ENCODE results near the gene CLIC2.
"Not testable (repeated sequence)": the region's sequence is repeated elsewhere in the genome, so short reads cannot be mapped to it uniquely, and the experiment has no call there.

The CLIC2 gene

DNA sequence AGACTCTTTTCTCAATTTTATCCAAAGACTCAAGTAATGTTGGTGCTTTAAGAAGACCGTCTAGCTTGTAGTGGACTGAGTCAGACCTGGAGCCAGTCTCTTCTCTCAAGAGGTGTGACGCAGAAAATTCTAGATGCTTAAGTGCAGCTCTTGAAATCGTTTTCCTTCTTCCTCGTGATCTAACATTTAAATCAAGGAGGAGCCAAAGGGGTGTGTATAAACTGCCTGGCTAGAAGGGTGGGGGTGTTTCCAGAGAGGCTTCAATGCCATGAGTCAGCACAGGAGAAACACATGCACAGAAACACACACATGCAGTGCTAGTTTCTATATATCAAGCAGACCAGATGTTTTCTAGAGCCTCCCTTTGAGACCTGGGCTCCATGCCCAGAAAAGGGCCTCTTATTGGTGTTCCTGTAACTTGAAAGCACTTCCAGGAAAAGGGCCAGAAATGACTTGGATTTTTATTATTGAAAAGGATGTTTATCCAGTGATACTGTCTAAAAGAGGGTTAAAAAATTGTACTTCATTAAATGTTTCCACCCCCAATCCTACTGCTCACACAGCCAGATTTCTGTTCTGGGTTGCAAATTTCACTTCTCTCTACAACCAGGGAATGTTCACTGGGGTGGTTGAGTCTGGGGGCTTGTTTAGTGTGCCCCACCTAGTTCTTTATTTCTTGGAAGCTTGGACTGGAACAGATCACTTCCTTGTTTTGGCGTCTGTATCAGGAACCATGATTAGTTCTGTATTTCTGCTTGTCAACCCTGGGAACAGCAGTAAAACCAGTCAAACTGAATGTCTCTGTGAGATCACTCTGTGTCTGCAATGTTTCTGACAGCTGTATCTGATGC, at the start of gene CLIC2:
Gene CLIC2, minus strand, starts transcription at position 129 of the 851 bp plus-strand sequence. CDS start 187 bp downstream, outside the sequence.
- peak; percentile 0 for DNase-seq

DNA sequence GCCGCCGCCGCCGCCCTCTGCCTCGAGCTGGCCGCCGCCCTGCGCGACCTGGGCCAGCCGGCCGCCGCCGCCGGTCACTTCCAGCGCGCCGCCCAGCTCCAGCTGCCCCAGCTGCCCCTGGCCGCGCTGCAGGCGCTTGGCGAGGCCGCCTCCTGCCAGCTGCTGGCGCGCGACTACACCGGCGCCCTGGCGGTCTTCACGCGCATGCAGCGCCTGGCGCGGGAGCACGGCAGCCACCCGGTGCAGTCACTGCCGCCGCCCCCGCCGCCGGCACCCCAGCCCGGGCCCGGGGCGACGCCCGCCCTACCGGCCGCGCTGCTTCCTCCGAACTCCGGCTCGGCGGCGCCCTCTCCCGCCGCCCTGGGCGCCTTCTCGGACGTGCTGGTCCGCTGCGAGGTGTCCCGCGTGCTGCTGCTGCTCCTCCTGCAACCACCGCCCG, 48.1 kb upstream of the CLIC2 start:
- not testable (repeated sequence) for DNase-seq

DNA sequence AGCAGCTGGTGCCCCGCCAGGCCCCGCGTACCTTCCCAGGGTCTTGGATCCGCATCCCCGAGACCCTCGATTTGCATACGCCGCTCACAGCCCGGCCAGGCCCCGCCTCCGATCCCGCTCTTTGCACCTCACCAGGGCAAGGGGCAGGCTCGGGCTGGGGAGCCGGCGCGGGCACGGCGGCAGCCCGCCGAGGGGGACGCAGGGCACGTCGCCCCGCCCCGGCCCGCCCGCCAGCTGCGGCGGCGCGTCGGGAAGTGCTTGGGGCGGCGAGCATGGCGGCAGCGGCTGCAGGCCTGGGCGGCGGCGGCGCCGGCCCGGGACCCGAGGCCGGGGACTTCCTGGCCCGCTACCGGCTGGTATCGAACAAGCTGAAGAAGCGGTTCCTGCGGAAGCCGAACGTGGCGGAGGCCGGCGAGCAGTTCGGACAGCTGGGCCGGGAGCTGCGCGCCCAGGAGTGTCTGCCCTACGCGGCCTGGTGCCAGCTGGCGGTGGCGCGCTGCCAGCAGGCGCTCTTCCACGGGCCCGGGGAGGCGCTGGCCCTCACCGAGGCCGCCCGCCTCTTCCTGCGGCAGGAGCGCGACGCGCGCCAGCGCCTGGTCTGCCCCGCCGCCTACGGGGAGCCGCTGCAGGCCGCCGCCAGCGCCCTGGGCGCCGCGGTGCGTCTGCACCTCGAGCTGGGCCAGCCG, 47.6 kb upstream of the CLIC2 start, which contains the start of gene F8A2:
Gene F8A2, plus strand, starts transcription at position 253 of the 686 bp plus-strand sequence. Its CDS starts 20 bp downstream, at position 273.
- DNase-seq, result not testable (repeated sequence)

DNA sequence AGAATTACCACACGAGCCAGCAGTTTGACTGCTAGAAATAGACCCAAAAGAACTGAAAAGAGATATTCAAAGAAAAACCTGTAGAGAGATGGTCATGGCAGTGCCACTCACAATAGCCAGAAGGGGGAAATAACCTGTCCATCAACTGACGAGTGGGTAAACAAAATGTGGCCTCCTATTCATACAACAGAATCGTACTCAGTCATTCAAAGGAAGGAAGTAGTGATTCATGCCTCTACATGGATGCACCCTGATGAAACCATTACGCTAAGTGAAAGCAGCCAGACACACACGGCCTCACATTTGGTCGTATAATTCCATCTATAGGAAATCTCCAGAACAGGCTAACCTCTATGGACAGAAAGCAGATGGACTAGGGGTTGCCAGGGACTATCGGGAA, 45.4 kb upstream of the CLIC2 start:
- not testable (repeated sequence) for DNase-seq

DNA sequence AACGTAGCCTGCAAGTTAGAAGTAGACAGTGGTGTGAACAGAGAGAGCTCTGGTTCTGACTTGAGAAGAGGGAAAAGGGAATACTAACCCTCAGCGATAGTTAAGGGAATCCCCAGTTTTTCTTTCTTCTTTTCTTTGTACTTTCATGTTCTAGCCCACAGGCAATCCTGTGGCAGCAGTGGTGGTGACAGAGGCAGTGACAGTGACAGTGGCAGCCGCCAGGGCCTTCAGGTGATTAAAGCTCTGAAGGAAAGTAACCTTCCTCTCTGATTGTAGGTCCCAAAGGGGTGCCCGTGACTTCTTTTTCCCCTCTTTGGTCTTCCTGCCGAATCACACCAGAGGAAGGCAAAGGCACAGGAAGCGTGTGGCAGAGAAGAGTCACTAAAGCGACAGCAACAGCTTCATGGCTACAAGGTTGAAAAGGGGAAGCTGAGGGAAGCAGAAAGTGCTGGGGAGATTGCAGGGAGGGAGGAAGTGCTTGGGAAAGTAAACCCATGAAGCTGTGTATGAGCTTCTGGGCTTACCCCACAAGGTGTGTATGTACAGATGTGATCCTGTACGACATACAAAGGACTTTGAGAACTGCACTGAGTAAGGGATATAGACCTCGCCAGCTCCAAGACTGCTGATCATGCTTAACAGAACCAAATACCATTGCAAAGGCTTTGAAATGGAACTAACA, 39.5 kb upstream of the CLIC2 start:
- DNase-seq, result not testable (repeated sequence)

DNA sequence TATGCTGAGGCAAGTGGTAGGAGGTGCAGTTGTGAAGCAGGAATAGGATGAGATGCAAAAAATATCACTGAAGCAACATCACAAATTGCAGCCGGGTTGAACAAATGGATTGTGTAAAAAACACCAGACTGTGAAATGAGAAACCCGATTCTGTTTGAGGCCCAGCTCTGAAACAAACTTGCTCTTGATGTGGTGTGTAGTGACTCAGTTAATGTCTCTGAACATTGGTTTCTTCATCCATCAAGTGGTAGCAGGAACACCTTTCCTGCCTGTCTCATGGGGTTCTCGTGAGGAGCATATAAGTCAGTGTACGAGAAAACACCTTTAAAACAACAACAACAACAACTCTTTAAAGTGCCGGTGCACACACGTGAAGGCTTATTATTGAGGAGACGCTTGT, 29.3 kb upstream of the CLIC2 start:
- not testable (repeated sequence) for DNase-seq

DNA sequence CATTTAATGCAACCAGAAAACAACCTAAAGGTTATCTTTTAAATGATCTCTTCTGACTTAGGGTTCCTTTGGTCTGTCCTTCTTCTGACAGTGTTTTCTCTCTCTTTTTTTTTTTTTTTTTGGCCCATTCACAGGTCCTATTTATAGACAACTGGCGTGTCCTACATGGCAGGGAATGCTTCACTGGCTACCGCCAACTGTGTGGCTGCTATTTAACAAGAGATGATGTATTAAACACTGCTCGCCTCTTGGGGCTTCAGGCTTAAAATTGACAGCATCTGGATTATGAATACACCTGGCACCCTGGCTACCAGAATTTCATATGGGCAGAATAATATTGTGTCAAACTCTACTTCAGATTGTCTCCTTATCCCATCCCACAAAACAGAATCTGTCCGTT, 15.0 kb upstream of the CLIC2 start:
- DNase-seq, result not testable (repeated sequence)

DNA sequence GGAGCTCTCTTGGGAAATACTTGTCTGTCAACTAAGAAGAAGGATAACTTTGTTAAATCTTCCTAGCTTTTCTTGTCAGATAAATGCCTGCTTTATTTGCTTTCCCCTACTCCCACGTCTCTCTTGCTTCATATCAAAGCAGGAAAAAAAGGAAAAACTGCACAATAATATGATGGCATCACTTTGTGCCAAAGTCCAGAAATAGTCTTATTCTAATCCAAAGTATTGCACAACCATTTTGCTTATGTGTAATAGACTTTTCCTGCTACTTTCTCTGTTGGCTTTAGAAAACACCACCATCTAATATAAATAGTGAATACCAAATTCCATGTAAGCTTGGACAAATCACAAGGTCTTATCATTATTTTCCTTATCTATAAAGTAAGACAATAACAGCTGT, 11.3 kb upstream of the CLIC2 start:
- DNase-seq, result not testable (repeated sequence)

DNA sequence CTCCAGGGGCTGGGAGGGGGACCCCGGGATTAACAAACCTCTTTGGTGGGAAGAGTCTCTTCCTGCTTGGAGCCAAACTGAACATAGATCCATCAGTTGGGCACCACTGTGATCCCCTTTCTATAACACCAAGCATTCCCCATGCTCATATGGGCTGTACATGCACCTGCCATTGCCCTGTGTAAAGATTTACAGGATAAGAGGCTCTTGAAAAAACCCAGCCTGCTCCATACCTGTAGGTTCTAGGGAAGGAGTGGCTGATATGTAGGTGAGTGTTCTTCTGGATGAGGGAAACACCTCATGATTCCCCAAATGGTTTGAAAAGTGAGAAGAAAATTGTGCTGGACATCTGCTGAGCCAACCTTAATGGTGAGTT, 911 bp upstream of the CLIC2 start:
- not testable (repeated sequence) for DNase-seq

DNA sequence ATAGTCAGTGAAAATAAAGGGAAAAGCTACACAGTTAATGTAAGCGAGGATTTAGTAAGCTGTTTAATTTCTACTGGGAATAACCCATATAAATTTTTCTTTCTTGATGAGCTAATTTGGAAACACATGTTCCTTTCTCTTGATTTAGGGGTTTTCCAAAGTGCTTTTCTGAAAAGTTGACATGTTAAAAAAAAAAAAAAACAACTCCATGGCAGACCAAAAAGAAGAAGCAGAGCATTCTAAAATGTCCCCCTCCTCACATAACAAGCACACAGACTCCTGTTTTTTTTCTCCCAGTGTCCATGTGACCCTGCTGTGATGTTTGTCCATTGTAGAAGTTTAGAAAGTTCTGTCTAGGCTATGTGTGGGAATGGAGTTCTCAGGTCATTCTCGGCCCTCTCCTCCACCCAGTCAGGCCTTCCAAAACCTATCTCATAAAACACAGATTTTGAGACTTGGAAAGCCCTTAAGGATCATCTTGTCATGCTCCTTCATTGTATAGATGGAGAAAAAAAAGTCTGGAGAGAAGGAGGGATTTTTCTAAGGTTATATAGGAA, 792 bp downstream of the CLIC2 start:
- no peak for DNase-seq

DNA sequence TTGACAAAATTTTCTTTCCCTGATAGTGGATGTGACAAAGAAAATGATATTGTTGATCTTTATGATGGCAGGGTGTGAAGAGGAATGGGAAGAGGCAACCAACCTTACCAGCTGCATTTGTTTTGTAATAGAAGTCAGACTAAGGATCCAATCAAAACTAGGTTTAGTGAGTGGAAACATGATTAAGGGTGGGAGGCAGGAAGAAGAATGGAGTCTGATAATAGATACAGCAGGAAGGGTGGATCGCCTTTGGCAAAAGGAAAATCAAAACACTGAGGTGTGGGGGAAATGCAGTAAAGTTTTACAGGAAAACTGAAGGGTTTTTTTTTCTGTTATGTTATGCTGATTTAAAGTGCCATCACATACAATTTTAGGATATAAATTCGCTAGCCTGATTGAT, 3.4 kb downstream of the CLIC2 start:
- no peak for DNase-seq

DNA sequence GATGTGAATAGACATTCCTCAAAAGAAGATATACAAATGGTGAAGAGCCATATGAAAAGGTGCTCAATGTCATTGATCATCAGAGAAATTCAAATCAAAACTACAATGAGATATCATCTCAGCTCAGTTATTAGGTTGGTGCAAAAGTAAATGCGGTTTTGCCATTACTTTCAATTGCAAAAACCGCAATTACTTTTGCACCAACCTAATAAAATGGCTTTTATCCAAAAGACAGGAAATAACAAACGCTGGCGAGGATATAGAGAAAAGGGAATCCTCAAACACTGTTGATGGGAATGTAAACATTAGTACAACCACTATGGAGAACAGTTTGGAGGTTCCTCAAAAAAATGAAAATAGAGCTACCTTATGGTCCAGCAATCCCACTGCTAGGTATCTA, 5.1 kb downstream of the CLIC2 start:
- no peak for DNase-seq

DNA sequence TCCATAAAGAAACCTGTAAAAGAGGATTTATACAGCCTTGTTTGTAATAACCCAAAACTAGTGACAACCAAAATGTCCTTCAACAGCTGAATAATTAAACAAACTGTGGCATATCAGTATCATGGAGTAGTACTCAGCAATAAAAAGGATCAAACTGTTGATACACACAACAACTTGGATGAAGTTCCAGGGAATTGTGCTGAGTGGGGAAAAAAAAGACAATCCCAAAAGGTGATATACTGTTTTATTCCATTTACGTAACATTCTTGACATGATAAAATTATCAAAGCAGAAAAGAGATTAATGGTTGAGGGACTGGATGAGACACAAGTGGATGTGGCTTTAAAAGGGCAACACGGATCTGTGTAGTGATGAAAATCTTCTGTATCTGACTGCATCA, 7.8 kb downstream of the CLIC2 start:
- no peak for DNase-seq

DNA sequence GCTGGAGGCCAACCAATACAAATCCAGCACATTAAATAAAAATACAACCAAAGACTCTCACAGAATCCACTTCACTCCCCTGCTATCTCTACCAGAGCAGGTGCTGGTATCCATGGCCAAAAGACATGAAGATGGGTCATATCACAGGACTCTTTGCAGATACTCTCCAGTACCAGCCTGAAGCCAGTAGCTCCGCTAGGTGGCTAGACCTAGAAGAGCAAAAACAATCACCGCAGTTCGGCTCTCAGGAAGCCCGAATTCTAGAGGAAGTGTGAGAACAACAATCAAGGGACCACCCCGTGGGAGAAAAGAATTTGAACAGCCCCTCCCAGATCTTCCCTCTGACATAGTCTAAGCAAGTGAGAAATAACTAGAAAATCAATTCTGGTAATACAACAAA, 20.2 kb downstream of the CLIC2 start:
- DNase-seq, result no peak

DNA sequence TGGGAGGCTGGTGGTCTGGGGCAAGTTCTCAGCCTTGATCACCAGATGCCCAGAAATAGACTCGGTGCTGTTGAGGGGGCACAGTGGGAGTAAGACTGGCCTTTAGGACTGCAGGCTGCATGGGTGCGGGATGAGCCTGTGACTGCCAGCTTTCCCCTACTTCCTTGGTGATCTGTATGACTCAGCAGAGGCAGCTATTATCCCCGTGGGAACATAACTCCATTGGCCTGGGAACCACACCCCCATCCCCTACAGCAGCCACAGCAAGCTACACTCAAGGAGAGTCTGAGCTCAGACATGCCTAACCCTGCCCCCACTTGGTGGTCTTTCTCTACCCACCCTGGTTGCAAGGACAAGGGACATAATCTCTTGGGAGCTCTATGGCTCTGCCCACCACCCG, 20.6 kb downstream of the CLIC2 start:
- DNase-seq, result no peak

DNA sequence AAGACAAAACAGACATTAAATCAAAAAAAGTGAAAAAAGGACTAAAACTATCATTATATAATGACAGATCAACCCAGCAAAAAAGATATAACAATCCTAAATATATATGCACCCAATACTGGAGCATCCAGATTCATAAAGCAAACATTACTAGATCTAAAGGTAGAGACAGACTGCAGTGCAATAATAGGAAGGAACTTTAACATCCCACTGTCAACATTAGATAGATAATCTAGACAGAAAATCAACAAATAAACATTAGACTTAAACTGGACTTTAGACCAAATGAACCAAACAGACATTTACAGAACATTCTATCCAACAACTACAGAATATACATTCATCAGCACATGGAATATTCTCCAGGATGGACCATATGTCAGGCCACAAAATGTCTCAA, 40.6 kb downstream of the CLIC2 start:
- DNase-seq, result no peak

DNA sequence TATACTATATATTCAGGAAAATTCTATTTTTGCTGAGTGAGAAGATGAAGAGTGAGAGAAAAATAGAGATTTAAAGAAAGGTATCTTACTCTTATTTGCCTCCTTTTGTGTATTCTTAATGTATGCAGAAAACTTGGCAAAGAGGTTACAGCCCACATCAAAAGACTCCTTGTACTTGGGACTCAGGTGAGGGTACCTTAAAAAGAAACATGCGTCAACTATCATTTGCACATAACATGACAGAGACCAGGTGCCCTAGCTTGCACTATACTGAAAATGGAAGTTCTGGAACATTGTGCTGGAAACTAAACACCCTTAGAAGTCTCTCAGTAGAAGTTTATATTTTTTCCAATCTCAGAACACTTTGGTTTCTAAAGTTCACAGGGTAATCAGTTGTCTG, 54.5 kb downstream of the CLIC2 start:
- DNase-seq, result no peak

DNA sequence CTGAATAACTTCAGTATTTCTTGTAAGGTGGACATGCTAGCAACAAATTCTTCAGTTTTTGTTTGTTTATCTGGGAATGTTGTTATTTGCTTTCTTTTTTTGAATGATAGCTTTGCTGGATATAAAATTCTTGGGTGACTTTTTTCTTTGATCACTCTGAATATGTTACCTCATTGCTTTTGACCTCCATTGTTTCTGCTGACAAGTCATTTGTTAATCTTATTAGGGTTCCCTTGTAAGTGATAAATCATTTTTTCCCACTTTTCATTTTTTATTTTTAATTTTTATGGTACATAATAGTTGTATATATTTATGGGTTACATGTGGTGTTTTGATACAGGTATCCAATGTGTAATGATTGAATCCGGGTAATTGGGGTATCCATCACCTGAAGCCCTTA, 63.4 kb downstream of the CLIC2 start:
- DNase-seq, result no peak

DNA sequence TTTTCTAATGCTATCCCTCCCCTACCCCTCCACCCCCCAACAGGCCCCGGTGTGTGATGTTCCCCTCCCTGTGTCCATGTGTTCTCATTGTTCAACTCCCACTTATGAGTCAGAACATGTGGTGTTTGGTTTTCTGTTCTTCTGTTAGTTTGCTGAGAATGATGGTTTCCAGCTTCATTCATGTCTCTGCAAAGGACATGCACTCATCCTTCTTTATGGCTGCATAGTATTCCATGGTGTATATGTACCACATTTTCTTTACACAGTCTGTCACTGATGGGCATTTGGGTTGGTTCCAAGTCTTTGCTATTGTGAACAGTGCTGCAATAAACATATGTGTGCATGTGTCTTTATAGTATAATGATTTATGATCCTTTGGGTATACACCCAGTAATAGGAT, 66.4 kb downstream of the CLIC2 start:
- not testable (repeated sequence) for DNase-seq

DNA sequence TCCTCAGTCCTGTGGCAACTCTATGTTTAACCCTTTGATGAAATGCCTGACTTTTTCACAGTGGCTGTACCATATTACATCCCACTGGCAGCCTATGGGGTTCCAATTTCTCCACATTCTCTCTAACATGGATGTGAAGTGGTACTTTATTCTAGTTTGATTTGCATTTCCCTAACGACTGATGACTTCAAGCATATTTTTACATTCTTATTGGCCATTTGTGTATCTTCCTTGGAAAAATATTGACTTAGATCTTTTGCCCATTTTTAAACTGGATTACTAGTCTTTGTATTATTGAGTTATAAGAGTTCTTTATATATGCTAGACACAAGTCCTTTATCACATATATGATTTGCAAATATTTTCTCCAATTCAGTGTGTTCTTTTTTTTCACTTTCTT, 68.0 kb downstream of the CLIC2 start:
- DNase-seq, result no peak

DNA sequence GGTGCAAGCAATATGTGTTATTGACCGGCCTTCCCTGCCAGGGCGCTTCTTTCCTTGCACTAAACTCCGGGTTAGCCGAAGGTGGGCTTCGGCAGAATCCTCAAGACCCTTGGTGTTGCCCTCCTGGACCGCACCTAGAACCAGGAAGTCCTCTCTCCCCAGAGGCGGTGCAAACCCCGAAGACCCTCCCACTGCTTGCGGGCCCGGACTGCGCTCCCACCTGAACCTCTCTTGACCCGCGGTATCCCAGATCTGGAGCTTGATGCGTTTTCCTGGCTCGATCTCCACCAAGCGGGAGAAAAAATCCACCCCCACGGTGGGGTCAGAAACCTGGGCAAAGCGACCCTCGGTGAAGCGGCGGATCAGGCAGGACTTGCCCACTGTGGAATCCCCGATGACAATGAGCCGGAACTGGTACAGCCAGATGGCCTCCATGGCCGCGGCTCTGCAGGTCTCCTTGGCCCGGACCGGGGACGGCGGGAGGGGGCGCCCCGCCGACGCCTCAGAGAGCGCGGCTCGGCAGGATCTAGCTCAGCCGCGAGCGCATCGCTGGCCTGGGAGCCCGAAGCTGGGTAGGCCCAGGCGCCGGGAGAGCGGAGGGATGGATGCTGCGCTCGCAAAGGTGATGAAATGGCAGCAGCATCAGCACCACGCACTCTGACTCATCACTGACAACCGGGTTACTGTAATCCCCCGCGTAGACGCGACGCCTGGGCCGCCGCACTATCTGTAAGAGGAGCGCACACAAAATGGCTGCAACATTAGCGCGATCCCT, 70.4 kb downstream of the CLIC2 start, which contains the start of gene RAB39B:
Gene RAB39B, minus strand, starts transcription at position 638 of the 775 bp plus-strand sequence. Its CDS starts 203 bp downstream, at position 435.
- DNase-seq, result no peak

Measured in amniotic stem cell (primary cell).